MCF 10A (cell line): Measurements from ENCODE around the gene PPM1K. TPM values are rescaled to one million over a fixed set of nuclear protein-coding genes. Genes with fewer than 3 reads are reported as not detected.
A peak's percentile ranks its signal among the peaks of the same experiment; 100 is the strongest.

Source experiments
- BruUV-seq: library from RNA; stranded (reverse); fragments of 400-500 nt; replicated peaks from 2 replicates; lab custom pipeline; 2021; lab: Mats Ljungman, UMichigan
- CTCF ChIA-PET: fragments of 300-600 bp; sonication (Branson Sonifier 250); formaldehyde crosslinking; extraction: SDS; loops from one replicate; lab custom pipeline; 2021; ENCODE audit warnings: antibody characterized with exemption, inconsistent platforms; lab: Yijun Ruan, JAX
- POLR2A ChIA-PET: fragments of 300-600, 350-650 bp; sonication (Branson Sonifier 250); formaldehyde crosslinking; extraction: SDS; loops from one replicate; lab custom pipeline; 2020; ENCODE audit warnings: antibody characterized with exemption, inconsistent platforms; lab: Yijun Ruan, JAX
- DNase-seq: peaks from one replicate; pipeline ENCODE4 v3.0.0-alpha.2; 2018; ENCODE audit not compliant: unreplicated experiment
- H3K27ac Mint-ChIP-seq: one replicate; pipeline ENCODE4 v1.8.0; 2022; ENCODE audit warnings: mild to moderate bottlenecking, low read depth, mixed read lengths; ENCODE audit not compliant: unreplicated experiment
- H3K27me3 Mint-ChIP-seq: one replicate; pipeline ENCODE4 v1.8.0; 2022; ENCODE audit warnings: mixed read lengths; ENCODE audit not compliant: insufficient read depth, unreplicated experiment
- H3K36me3 Mint-ChIP-seq: one replicate; pipeline ENCODE4 v1.8.0; 2022; ENCODE audit warnings: mild to moderate bottlenecking, moderate library complexity, mixed read lengths; ENCODE audit not compliant: insufficient read depth, unreplicated experiment
- H3K4me1 Mint-ChIP-seq: one replicate; pipeline ENCODE4 v1.8.0; 2022; ENCODE audit warnings: mixed read lengths; ENCODE audit not compliant: insufficient read depth, unreplicated experiment
- H3K4me3 Mint-ChIP-seq: one replicate; pipeline ENCODE4 v1.8.0; 2022; ENCODE audit warnings: mild to moderate bottlenecking, moderate library complexity, mixed read lengths; ENCODE audit not compliant: unreplicated experiment
- H3K9me3 Mint-ChIP-seq: one replicate; pipeline ENCODE4 v1.8.0; 2022; ENCODE audit warnings: mixed read lengths; ENCODE audit not compliant: unreplicated experiment
- intact Hi-C: fragments of 100-400 bp; cut with micrococcal nuclease; formaldehyde crosslinking; loops from 2 replicates; pipeline ENCODE4 v1.14.1; 2022
- total RNA-seq: library from RNA; stranded (reverse); gene quantifications from 2 replicates; pipeline ENCODE4 v1.2.3, GENCODE V29; 2022
- TF ChIP-seq, protein P1 (sequence below): fragments of 200-600 bp; IDR thresholded peaks from one replicate; pipeline ENCODE4 v1.8.0; 2022; ENCODE audit warnings: antibody characterized with exemption, mild to moderate bottlenecking; ENCODE audit not compliant: unreplicated experiment

The PPM1K gene
- total RNA-seq, 1 experiment from 2014 or later, result 21.0 TPM

DNA sequence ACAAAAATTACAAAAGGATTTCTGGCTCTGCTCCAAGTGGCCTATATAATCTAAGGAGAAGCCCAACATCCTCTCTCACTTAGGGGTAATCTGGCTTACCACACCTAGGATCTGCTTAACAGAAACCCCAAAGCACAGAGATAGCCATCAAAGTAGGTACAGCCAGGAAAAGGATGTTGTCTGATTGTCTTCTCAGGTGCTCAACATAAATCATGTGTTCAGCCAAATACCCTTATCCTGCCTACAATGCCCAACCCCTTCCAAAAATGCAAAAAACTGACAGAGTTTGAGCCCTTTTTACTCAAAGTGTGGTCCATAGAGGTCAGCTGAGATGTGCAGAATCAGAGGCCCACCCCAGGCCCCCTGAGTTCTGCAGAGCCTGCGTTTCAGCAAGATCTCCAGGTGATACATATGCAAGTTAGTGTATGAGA lies 53.9 kb downstream of the PPM1K start:
- DNase-seq, result no peak
- CTCF ChIA-PET, result interaction anchor here (0.6 to 1.1 kb wide), 2 partner anchors 12 to 19 kb away, joined by 3 read pairs; no protein-coding TSS in a partner anchor
- Mint-ChIP-seq H3K4me3 (no peak overlapping the region), H3K4me1 (peaks cover 13% of the 10 kb centered on the region), H3K27me3 (no peaks in the 10 kb centered on the region), H3K27ac (no peak overlapping the region), H3K9me3 (no peaks in the 10 kb centered on the region), H3K36me3 (no peaks in the 10 kb centered on the region)
- intact Hi-C loops, result no loop called here
- TF ChIP-seq, protein P1, sequence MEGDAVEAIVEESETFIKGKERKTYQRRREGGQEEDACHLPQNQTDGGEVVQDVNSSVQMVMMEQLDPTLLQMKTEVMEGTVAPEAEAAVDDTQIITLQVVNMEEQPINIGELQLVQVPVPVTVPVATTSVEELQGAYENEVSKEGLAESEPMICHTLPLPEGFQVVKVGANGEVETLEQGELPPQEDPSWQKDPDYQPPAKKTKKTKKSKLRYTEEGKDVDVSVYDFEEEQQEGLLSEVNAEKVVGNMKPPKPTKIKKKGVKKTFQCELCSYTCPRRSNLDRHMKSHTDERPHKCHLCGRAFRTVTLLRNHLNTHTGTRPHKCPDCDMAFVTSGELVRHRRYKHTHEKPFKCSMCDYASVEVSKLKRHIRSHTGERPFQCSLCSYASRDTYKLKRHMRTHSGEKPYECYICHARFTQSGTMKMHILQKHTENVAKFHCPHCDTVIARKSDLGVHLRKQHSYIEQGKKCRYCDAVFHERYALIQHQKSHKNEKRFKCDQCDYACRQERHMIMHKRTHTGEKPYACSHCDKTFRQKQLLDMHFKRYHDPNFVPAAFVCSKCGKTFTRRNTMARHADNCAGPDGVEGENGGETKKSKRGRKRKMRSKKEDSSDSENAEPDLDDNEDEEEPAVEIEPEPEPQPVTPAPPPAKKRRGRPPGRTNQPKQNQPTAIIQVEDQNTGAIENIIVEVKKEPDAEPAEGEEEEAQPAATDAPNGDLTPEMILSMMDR, result no peak
- BruUV-seq, result no TSS peak
- POLR2A ChIA-PET, result no interaction called here

DNA sequence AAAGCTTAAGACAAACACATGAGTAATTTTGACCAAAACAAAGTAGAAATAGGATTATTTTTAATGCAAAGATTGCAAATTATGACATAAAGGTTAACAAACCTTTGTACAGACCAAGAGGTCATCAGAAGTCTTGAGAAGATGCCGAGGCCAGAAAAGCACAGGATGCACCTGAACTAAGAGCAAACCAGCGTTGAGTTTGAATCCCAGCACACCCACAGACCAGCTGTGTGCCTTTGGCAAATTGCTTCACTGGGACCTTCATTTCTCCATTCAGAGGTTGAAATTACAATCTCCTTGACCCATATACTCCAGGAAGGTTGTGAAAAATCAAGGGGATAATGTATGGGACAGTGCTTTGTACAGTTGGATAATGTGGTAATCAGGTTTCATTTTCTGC lies 56.6 kb downstream of the PPM1K start:
- CTCF ChIA-PET, result interaction anchor here (0.6 to 1.8 kb wide), 6 partner anchors 9 to 289 kb away, joined by 3 to 7 read pairs (median 4); no protein-coding TSS in a partner anchor
- Mint-ChIP-seq H3K27me3 (no peaks in the 10 kb centered on the region), H3K9me3 (no peaks in the 10 kb centered on the region), H3K4me3 (no peak overlapping the region), H3K27ac (no peak overlapping the region), H3K36me3 (no peaks in the 10 kb centered on the region), H3K4me1 (peaks cover 13% of the 10 kb centered on the region)
- TF ChIP-seq, protein P1, result no peak
- intact Hi-C loops, result no loop called here
- no TSS peak for BruUV-seq
- POLR2A ChIA-PET, result interaction anchor here (1.0 kb wide), 1 partner anchor 151 kb away, joined by 4 read pairs; the partner anchor contains the start of gene HERC6
- no peak for DNase-seq

DNA sequence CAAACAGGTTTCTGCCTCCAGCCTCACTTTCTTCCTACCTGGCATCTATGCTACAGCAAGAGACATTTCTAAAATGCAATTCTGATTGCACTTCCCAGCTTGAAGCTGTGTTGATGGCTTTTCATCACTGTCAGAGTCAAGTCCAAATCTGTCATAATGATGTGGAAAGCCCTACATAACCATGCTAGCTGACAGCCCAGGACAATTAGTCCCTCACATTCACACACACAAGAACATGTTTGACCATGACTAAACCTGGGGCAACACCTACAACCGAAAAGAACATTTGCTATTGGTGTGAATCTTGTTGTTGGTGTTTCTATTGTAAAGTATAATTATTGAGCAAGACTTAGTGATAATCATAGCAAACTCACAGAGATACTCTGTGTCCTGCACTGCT lies 58.2 kb downstream of the PPM1K start:
- BruUV-seq, result no TSS peak
- Mint-ChIP-seq H3K27me3 (no peaks in the 10 kb centered on the region), H3K9me3 (no peaks in the 10 kb centered on the region), H3K4me3 (no peak overlapping the region), H3K4me1 (peaks cover 6% of the 10 kb centered on the region), H3K36me3 (no peaks in the 10 kb centered on the region), H3K27ac (no peak overlapping the region)
- POLR2A ChIA-PET, result interaction anchor here (0.6 to 1.4 kb wide), 7 partner anchors 54 to 295 kb away, joined by 3 to 8 read pairs (median 3); partner anchors contain the start of gene PPM1K
- DNase-seq, result peak; percentile 18
- intact Hi-C loops, result no loop called here
- TF ChIP-seq, protein P1, result no peak
- CTCF ChIA-PET, result interaction anchor here (0.5 to 5.8 kb wide), 4 partner anchors 14 to 377 kb away, joined by 3 to 41 read pairs (median 4); no protein-coding TSS in a partner anchor

DNA sequence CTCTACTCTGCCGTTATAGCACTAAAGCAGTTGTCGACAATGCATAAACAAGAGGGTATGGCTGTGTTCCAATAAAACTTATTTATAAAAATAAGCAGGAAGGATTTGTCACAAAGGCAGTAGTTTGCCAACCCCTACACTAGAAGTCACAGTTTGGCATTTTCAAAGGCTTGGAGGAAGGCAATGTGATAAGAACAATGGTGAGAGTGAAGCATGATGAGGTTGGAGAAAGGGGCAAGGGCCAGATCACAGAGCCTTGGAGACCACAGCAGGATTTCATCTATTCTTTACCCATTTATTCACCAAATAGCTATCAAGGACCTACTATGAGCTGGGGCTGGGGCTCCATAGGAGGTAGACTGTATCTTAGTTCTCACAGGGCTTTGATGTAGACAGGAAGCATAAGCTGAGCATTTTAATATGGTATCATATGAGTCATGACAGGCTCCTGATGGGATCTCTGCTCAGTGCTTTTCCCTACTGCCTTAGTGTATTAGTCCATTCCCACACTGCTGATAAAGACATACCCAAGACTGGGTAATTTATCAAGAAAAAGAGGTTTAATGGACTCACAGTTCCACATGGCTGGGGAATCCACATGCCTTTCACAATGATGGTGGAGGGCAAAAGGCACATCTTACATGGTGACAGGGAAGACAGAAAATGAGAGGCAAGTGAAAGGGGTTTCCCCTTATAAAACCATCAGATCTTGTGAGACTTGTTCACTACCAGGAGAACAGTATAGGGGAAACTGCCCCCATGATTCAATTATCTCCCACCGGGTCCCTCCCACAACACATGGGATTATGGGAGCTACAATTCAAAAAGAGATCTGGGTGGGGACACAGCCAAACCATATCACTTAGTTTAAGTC lies 58.9 kb downstream of the PPM1K start:
- no peak overlapping the region for H3K4me3 Mint-ChIP-seq
- no peaks in the 10 kb centered on the region for H3K36me3 Mint-ChIP-seq
- BruUV-seq, result no TSS peak
- DNase-seq, result no peak
- intact Hi-C loops, result no loop called here
- POLR2A ChIA-PET, result interaction anchor here (0.6 to 1.4 kb wide), 6 partner anchors 55 to 295 kb away, joined by 3 to 8 read pairs (median 3); partner anchors contain the start of gene PPM1K
- H3K4me1 Mint-ChIP-seq, result no peaks in the 10 kb centered on the region
- TF ChIP-seq, protein P1, result no peak
- H3K27ac Mint-ChIP-seq, result no peak overlapping the region
- CTCF ChIA-PET, result interaction anchor here (0.7 to 5.8 kb wide), 5 partner anchors 13 to 345 kb away, joined by 3 to 41 read pairs (median 3); partner anchors contain the start of gene HERC6
- H3K9me3 Mint-ChIP-seq, result no peaks in the 10 kb centered on the region
- H3K27me3 Mint-ChIP-seq, result no peaks in the 10 kb centered on the region
